HG03066 (cell line): ENCODE measurements around the gene PROM1.

Experiments
- ATAC-seq: cut with Tn5 transposase; IDR thresholded peaks from one replicate; pipeline ENCODE4 v1.9.1; 2021; ENCODE audit warnings: low read depth; ENCODE audit not compliant: unreplicated experiment

Gene PROM1

GRCh38 chr4:16110199-16110598, 26.4 kb upstream of the PROM1 start:
- ATAC-seq: no peak

DNA sequence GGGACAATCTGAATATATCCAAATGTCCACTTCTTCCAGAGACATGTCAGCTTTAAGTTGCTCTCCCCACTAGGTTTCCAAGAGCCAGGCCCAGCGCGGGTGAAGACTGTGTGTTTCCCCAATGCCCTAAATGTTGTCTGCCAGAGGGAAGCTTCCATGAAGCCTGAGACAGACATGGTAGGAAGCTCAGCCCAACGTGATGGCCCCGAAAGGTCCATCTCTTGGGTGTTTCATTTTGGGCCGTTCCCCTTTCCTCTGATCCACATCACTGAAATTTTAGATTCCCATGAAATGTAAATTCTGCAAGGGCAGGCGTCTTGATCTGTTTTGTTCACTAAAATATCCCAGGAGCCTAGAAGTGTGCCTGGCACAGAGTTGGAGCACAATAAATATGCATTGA, 25.4 kb upstream of the PROM1 start:
- ATAC-seq: no peak

DNA sequence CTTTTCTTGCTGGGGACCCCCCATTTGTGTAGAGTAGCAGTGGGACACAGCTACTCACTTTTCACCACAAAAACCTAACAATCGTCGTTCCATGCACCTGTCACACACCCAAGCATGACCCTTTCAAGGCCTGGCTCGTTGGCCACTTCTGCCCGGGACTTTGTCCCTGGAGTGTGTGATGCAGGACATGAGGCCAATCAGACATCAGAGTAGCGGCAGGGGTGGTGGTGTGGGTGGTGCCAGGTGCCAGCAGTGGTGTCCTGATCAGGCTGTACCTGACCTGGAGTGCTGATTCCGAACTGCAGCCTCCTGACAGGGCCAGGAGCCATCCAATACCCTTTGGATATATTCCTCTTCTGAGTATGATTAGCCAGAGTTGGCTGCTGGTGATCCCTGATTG, 23.1 kb upstream of the PROM1 start:
- no peak for ATAC-seq

DNA sequence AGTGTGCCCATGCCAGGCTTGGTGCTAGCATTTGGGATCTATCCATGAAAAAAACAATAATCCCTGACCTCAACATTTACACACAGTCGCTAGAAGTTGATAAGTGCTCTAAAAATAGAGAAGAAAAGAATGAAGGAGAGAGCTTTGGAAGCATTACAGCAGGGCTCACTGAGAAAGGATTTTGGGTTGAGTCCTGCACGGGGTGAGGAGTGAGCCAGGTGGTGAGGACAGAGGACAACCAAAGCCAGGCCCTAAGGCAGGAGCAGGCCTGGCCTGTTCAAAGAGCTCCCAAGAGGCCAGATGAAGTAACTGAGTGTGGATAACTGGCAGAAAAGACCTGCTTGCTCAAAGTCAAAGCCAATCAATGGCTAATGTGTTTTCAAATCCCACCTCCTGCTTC, 20.7 kb upstream of the PROM1 start:
- no peak for ATAC-seq

- ATAC-seq: no peak
Measured at GRCh38 chr4:16102356-16102755, 18.5 kb upstream of the PROM1 start.

DNA sequence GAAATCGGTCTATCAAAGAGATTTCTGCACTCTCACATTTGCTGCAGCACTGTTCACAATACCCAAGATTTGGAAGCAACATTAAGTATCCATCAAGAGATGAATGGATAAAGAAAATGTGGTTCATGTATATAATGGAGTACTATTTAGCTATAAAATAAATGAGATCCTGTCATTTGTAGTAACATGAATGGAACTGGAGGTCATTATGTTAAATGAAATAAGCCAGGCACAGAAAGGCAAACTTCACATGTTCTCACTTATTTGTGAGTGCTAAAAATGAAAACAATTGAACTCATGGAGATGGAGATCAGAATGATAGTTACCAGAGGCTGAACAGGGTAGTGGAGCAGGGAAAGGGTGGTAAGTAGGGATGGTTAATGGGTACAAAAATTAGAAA, 17.0 kb upstream of the PROM1 start:
- ATAC-seq: no peak

- no peak for ATAC-seq
Measured at GRCh38 chr4:16092682-16093319, 9.0 kb upstream of the PROM1 start.

GRCh38 chr4:16090096-16090705, 6.4 kb upstream of the PROM1 start:
- ATAC-seq: no peak

DNA sequence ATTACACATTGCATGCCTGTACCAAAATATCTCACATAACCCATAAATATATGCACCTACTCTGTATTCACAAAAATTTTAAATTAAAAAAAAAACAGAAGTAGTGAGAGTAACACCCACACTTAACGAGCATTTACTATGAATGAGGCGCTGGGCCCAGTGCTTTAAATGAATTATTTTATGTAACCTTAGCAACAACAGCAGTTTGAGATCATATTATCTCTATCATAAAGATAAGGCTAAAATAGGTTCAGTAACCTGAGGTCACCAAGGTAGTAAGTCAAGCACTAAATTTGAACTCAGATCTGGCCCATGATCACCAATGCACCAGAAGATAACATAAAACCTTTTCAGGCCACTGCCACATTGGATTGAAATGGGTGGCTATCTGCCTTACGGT, 5.3 kb upstream of the PROM1 start:
- no peak for ATAC-seq

DNA sequence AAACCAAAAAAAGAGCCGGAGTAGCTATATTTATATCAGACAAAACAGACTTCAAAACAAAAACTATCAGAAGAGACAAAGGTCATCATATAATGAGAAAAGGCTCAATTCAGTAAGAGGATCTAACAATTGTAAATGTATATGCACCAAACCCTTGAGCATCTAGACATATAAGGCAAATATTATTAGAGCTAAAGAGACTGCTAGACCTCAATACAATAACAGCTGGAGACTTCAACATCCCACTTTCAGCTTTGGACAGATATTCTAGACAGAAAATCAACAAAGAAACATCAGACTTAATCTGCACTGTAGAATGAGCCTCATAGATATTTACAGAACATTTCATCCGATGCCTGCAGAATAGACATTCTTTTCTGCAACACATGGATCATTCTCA, 4.8 kb upstream of the PROM1 start:
- no peak for ATAC-seq

DNA sequence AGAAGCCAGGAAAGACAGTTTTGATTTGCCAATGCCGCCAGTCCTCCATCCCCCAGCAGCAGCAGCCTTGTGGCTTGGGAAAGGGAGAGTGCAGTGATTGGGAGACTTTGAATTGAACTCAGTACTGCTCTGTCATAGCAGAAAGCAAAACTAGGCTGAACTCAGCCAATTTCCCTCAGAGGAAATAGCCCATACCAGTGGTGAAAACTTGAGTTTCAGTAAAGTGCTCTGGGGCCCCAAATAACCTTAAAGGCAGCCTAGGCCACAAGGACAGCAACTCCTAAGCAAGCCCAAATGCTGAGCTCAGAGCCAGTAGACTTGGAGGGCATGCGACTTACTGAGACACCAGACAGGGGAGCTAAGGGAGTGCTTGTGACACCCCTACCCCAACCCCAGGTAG, 2.0 kb upstream of the PROM1 start:
- ATAC-seq: peak; percentile 65

- ATAC-seq: no peak
Measured at GRCh38 chr4:16082426-16083240, 1.2 kb downstream of the PROM1 start.

GRCh38 chr4:16082041-16082425, 1.8 kb downstream of the PROM1 start:
- ATAC-seq: no peak

DNA sequence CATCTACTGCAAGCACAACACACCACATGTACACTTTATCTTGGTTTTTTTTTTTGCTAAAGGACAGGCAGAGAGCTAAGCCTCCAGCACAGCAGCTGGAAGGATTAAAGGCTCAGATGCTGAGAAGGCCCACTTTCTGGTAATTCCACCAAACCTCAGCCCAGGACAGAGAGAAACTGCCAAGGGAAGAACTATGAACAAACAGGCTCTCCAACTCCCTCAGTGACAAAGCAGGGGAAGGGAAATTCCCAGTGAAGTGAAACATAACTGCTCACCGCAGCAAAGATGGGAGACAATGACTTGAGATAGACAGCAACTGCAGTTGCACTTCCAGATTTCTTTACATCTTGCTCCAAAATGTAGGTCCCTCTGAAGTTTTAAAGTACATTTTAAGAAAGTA, 4.8 kb downstream of the PROM1 start:
- ATAC-seq: peak; percentile 64

DNA sequence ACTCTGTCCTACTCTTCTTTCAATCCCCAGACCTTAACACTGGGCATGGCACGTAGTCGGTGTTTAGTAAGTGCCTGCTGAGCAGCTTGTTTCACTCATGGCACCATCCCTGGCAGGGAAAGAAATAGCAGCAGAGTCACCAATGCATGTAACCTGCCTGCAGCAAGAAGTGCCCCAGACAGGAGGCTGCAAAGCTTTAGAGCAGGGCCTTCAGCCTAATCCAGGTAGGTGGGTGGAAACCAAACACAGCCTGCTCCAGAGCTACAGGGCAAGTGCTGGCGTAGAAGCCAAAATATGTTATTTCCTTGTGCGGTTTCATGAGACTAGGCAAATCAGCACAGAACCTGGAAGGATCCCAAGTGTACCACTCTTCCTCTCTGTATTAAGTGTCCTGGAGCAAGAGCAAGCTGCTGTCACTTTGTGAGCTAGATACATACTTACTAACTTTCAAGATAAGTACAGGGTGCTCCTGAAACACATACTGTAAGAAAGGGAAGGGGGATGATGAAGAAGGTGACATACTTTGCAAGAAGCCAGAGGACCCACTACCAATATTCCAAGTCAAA, 5.5 kb downstream of the PROM1 start:
- ATAC-seq: no peak

- ATAC-seq: no peak
Measured at GRCh38 chr4:16077786-16078185, 6.0 kb downstream of the PROM1 start.

DNA sequence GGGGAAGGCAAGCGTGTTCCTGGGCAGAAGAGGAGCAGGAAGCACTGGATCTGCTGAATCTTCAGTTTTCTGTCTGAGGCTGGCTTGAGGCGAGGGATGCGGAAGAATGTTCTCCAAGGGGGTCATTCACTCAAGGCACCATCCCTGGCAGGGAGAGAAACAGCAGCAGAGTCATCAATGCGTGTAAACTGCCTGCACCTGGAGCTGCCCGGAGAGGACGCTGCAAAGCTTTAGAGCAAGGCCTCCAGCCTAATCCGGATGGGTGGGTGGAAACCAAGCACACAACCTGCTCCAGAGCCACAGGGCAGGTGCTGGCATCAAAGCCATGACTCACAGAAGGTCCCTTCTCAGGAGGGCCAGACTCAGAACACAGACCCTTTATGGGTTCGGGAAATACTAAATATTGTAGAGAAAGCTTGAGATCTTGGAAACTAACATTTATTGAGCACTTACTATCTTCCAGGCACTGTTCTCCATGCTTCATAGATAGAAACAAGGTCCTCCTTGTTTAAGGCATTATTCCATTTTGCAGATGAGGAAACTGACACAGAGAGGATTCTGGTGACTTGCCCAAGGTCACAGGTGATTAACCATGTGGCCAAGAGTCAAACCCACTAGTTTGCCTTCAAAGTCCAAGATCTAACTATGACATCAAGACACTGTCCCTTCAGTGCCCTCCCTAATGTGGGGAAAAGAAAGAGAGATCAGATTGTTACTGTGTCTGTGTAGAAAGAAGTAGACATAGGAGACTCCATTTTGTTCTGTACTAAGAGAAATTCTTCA, 7.7 kb downstream of the PROM1 start:
- no peak for ATAC-seq

DNA sequence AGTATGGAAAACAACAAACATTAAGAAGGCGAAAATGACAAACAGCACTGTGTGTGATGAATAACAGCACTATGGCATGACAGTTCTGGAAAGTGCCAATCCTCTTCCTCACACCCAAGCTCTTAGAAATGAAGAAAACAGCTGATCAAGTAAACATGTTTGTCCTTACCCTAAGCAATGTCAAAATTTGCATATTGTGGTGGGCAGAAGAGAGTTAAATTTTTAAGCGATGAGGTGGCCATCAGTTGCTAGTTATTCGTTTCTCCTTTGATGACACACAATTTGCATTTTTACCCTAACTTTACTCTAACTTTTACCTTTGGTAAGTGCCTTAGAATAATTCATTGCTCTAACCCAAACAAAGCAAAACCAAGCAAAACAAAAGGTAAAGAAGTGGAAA, 8.8 kb downstream of the PROM1 start:
- ATAC-seq: no peak

DNA sequence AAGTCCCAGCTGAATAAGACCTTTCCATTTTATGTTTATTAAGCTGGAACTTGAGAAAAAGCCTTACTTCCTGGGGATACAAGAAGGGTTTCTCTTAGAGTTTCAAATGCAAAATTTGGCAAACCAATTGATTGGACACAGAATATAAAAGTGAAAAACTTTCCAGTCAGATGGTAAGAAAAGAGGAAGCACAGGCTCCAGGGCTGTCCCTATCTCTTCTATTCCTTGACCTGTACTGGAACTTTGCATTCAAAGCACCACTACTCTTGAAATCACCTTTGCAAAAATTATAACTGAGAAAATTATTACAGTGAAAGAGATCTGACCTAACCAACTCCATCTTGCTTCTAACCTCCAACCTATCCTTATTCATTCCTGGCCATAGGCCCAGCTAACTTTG, 11.7 kb downstream of the PROM1 start:
- no peak for ATAC-seq

- ATAC-seq: no peak
Measured at GRCh38 chr4:16070203-16070602, 13.6 kb downstream of the PROM1 start.

DNA sequence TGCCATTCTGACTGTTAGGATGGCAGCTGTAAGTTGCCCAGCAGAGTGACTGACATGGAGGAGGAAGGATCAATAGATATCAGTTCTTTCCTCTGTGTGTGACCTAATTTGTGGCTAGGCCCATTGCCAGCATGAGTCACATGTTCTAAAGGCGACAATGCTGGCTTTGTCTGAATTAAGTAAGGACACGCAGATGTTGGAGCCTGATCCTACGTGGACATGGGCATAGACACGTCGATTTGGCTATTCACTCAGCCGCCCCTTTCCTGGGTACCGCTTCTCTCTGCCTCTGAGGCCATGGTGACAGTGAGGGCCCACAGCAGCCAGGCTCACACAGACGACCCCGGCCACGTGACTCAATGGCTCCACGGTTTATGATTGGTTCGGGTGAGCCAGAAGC, 16.3 kb downstream of the PROM1 start:
- ATAC-seq: no peak
